ENCODE results near the gene FBXW8.

DNA sequence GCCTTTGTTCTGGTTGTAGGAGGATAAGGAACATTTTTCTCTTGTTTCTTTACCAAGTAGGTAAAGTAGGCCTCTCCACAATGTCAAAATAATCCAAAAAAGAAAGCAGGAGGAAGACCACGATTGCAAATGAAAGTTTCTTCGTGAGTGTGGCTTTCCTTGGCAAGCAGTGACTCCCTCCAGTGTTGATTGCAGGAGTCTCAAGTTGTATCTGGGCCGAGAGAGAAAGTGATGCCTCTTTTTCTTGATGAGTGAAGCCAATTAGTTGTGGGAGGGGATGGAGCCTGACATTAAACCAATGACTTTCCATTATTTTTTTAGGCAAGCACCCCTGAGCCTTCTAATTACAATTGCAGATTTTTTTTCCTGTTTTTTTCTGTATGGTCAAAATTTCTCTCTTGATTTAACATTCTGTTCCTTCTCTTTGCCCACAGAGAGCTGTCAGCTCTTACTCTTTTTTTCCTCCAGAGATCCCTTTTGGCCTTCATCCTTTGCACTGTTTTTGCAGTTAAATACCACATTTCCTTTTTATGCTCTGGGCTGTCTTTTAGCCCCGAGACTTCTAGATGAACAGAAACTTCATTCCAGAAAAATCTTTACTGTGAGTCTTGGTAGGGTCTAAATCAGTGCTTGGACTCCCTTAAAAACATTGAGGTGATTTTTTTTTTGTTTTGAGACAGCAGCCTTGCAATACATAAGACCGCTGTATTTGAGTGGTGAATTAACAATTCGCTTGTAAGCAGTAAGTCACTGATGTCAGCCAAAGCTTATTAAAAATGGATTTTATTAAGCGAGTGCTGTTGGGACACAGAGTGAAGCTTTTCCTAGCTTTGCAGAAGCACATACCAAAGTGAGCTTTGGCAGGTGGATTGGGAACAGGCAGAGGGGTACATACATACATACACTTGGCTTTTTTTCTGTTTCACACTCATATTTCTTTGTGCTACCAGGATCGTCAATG, 15.8 kb downstream of the FBXW8 start:
- TF ChIP-seq POLR2A (IDR thresholded peaks at IDR 0.05; ENCODE audit: low read length) = no peak
- TF ChIP-seq RFX5 (IDR thresholded peaks at IDR 0.05) = no peak
- TF ChIP-seq, protein P1, sequence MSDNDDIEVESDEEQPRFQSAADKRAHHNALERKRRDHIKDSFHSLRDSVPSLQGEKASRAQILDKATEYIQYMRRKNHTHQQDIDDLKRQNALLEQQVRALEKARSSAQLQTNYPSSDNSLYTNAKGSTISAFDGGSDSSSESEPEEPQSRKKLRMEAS (IDR thresholded peaks at IDR 0.05) = no peak
- no peak for TF ChIP-seq EP300 (IDR thresholded peaks at IDR 0.05)
- TF ChIP-seq, protein P2, sequence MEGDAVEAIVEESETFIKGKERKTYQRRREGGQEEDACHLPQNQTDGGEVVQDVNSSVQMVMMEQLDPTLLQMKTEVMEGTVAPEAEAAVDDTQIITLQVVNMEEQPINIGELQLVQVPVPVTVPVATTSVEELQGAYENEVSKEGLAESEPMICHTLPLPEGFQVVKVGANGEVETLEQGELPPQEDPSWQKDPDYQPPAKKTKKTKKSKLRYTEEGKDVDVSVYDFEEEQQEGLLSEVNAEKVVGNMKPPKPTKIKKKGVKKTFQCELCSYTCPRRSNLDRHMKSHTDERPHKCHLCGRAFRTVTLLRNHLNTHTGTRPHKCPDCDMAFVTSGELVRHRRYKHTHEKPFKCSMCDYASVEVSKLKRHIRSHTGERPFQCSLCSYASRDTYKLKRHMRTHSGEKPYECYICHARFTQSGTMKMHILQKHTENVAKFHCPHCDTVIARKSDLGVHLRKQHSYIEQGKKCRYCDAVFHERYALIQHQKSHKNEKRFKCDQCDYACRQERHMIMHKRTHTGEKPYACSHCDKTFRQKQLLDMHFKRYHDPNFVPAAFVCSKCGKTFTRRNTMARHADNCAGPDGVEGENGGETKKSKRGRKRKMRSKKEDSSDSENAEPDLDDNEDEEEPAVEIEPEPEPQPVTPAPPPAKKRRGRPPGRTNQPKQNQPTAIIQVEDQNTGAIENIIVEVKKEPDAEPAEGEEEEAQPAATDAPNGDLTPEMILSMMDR (IDR thresholded peaks at IDR 0.05) = no peak
- TF ChIP-seq, protein P3, sequence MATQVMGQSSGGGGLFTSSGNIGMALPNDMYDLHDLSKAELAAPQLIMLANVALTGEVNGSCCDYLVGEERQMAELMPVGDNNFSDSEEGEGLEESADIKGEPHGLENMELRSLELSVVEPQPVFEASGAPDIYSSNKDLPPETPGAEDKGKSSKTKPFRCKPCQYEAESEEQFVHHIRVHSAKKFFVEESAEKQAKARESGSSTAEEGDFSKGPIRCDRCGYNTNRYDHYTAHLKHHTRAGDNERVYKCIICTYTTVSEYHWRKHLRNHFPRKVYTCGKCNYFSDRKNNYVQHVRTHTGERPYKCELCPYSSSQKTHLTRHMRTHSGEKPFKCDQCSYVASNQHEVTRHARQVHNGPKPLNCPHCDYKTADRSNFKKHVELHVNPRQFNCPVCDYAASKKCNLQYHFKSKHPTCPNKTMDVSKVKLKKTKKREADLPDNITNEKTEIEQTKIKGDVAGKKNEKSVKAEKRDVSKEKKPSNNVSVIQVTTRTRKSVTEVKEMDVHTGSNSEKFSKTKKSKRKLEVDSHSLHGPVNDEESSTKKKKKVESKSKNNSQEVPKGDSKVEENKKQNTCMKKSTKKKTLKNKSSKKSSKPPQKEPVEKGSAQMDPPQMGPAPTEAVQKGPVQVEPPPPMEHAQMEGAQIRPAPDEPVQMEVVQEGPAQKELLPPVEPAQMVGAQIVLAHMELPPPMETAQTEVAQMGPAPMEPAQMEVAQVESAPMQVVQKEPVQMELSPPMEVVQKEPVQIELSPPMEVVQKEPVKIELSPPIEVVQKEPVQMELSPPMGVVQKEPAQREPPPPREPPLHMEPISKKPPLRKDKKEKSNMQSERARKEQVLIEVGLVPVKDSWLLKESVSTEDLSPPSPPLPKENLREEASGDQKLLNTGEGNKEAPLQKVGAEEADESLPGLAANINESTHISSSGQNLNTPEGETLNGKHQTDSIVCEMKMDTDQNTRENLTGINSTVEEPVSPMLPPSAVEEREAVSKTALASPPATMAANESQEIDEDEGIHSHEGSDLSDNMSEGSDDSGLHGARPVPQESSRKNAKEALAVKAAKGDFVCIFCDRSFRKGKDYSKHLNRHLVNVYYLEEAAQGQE (IDR thresholded peaks at IDR 0.05) = no peak
- TF ChIP-seq, protein P4, sequence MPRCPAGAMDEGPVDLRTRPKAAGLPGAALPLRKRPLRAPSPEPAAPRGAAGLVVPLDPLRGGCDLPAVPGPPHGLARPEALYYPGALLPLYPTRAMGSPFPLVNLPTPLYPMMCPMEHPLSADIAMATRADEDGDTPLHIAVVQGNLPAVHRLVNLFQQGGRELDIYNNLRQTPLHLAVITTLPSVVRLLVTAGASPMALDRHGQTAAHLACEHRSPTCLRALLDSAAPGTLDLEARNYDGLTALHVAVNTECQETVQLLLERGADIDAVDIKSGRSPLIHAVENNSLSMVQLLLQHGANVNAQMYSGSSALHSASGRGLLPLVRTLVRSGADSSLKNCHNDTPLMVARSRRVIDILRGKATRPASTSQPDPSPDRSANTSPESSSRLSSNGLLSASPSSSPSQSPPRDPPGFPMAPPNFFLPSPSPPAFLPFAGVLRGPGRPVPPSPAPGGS (IDR thresholded peaks at IDR 0.05) = no peak
- TF ChIP-seq JUNB (IDR thresholded peaks at IDR 0.05) = no peak
- TF ChIP-seq MAZ (IDR thresholded peaks at IDR 0.05; ENCODE audit: borderline replicate concordance, low read depth, low read length) = no peak
- no peak for TF ChIP-seq ESRRA (IDR thresholded peaks at IDR 0.05; ENCODE audit: borderline replicate concordance, low read length)
- no peak for TF ChIP-seq SMC3 (IDR thresholded peaks at IDR 0.05)
- TF ChIP-seq, protein P5, sequence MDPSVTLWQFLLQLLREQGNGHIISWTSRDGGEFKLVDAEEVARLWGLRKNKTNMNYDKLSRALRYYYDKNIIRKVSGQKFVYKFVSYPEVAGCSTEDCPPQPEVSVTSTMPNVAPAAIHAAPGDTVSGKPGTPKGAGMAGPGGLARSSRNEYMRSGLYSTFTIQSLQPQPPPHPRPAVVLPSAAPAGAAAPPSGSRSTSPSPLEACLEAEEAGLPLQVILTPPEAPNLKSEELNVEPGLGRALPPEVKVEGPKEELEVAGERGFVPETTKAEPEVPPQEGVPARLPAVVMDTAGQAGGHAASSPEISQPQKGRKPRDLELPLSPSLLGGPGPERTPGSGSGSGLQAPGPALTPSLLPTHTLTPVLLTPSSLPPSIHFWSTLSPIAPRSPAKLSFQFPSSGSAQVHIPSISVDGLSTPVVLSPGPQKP (IDR thresholded peaks at IDR 0.05; ENCODE audit: low read depth, low read length) = no peak
- TF ChIP-seq CEBPB (IDR thresholded peaks at IDR 0.05) = no peak
